HEK293 (cell line): ENCODE data around the gene PTBP1.

Experiments used
- GLI2 ChIP-seq: fragments of 450-650 bp; formaldehyde crosslinking; IDR thresholded peaks from 2 replicates; pipeline ENCODE4; 2017; ENCODE audit warnings: missing biosample characterization, missing genetic modification characterization, low read depth, borderline replicate concordance
- KLF1 ChIP-seq: fragments of 450-650 bp; formaldehyde crosslinking; IDR thresholded peaks from 2 replicates; pipeline ENCODE4 v1.5.1; 2016; ENCODE audit warnings: missing biosample characterization, missing genetic modification characterization
- KLF8 ChIP-seq: fragments of 450-650 bp; formaldehyde crosslinking; IDR thresholded peaks from 2 replicates; pipeline ENCODE4 v1.5.1; 2016; ENCODE audit warnings: missing biosample characterization, missing genetic modification characterization
- OSR2 ChIP-seq: fragments of 450-650 bp; formaldehyde crosslinking; IDR thresholded peaks from 2 replicates; pipeline ENCODE4 v1.5.1; 2016; ENCODE audit warnings: missing biosample characterization, missing genetic modification characterization
- SP2 ChIP-seq: fragments of 450-650 bp; formaldehyde crosslinking; IDR thresholded peaks from 2 replicates; pipeline ENCODE4 v1.5.1; 2016; ENCODE audit warnings: missing biosample characterization, missing genetic modification characterization
- SP7 ChIP-seq: fragments of 450-650 bp; formaldehyde crosslinking; IDR thresholded peaks from 2 replicates; pipeline ENCODE4 v1.5.1; 2016; ENCODE audit warnings: missing biosample characterization, missing genetic modification characterization
- ZBTB1 ChIP-seq: fragments of 450-650 bp; formaldehyde crosslinking; IDR thresholded peaks from 2 replicates; pipeline ENCODE4 v1.5.1; 2016; ENCODE audit warnings: missing biosample characterization, missing genetic modification characterization
- ZBTB8A ChIP-seq: fragments of 450-650 bp; formaldehyde crosslinking; IDR thresholded peaks from 2 replicates; pipeline ENCODE4 v1.5.1; 2016; ENCODE audit warnings: missing biosample characterization, missing genetic modification characterization
- ZNF140 ChIP-seq: fragments of 450-650 bp; formaldehyde crosslinking; IDR thresholded peaks from 2 replicates; pipeline ENCODE4 v1.5.1; 2016; ENCODE audit warnings: missing biosample characterization, missing genetic modification characterization
- ZNF169 ChIP-seq: fragments of 450-650 bp; formaldehyde crosslinking; IDR thresholded peaks from 2 replicates; pipeline ENCODE4 v1.5.1; 2016; ENCODE audit warnings: missing biosample characterization, missing genetic modification characterization
- ZNF19 ChIP-seq: fragments of 450-650 bp; formaldehyde crosslinking; IDR thresholded peaks from 2 replicates; pipeline ENCODE4; 2016; ENCODE audit warnings: missing biosample characterization, missing genetic modification characterization, low read depth
- ZNF2 ChIP-seq: fragments of 450-650 bp; formaldehyde crosslinking; IDR thresholded peaks from 2 replicates; pipeline ENCODE4 v1.5.1; 2016; ENCODE audit warnings: missing biosample characterization, missing genetic modification characterization
- ZNF274 ChIP-seq, 2 experiments: fragments of 200-500 bp in 1 of 2; fragments of 450-650 bp in 1 of 2; sonication (Bioruptor generic) in 1 of 2; formaldehyde crosslinking in 1 of 2; IDR thresholded peaks; 2 replicates each; pipeline versions ENCODE4 v1.5.1 to v1.6.1; 2014 to 2016; ENCODE audit warnings: borderline replicate concordance in 1 of 2, inconsistent platforms in 1 of 2, low read length in 1 of 2, missing biosample characterization in 1 of 2, missing genetic modification characterization in 1 of 2
- ZNF311 ChIP-seq: fragments of 450-650 bp; formaldehyde crosslinking; IDR thresholded peaks from 2 replicates; pipeline ENCODE4 v1.5.1; 2017; ENCODE audit warnings: missing biosample characterization, missing genetic modification characterization, borderline replicate concordance
- ZNF341 ChIP-seq: fragments of 450-650 bp; formaldehyde crosslinking; IDR thresholded peaks from 2 replicates; pipeline ENCODE4; 2016; ENCODE audit warnings: low read depth, missing biosample characterization, missing genetic modification characterization
- ZNF521 ChIP-seq: fragments of 450-650 bp; formaldehyde crosslinking; IDR thresholded peaks from 2 replicates; pipeline ENCODE4 v1.5.1; 2017; ENCODE audit warnings: missing biosample characterization, mild to moderate bottlenecking, missing genetic modification characterization
- ZNF596 ChIP-seq: fragments of 450-650 bp; IDR thresholded peaks from 2 replicates; pipeline ENCODE4 v1.5.0; 2018; ENCODE audit warnings: missing biosample characterization, mild to moderate bottlenecking, missing genetic modification characterization, moderate library complexity
- ZNF654 ChIP-seq: fragments of 450-650 bp; formaldehyde crosslinking; IDR thresholded peaks from 2 replicates; pipeline ENCODE4 v1.5.1; 2016; ENCODE audit warnings: low read depth, missing biosample characterization, missing genetic modification characterization
- ZNF664 ChIP-seq: fragments of 450-650 bp; formaldehyde crosslinking; IDR thresholded peaks from 2 replicates; pipeline ENCODE4 v1.5.1; 2016; ENCODE audit warnings: missing biosample characterization, missing genetic modification characterization
- ZNF670 ChIP-seq: fragments of 450-650 bp; formaldehyde crosslinking; IDR thresholded peaks from 2 replicates; pipeline ENCODE4 v1.5.1; 2016; ENCODE audit warnings: missing biosample characterization, missing genetic modification characterization, low read depth
- ZNF76 ChIP-seq: fragments of 450-650 bp; formaldehyde crosslinking; IDR thresholded peaks from 2 replicates; pipeline ENCODE4; 2016; ENCODE audit warnings: low read depth, missing biosample characterization, missing genetic modification characterization, borderline replicate concordance
- TF ChIP-seq, protein P1 (sequence below): fragments of 450-650 bp; formaldehyde crosslinking; IDR thresholded peaks from 2 replicates; pipeline ENCODE4 v1.5.1; 2016; ENCODE audit warnings: missing biosample characterization, missing genetic modification characterization
- TF ChIP-seq, protein P2 (sequence below): fragments of 450-650 bp; formaldehyde crosslinking; IDR thresholded peaks from 2 replicates; pipeline ENCODE4 v1.5.1; 2016; ENCODE audit warnings: missing biosample characterization, missing genetic modification characterization
- TF ChIP-seq, protein P3 (sequence below): fragments of 450-650 bp; formaldehyde crosslinking; IDR thresholded peaks from 2 replicates; pipeline ENCODE4 v1.5.1; 2016; ENCODE audit warnings: missing biosample characterization, missing genetic modification characterization
- TF ChIP-seq, protein P4 (sequence below): fragments of 450-650 bp; IDR thresholded peaks from 2 replicates; pipeline ENCODE4 v1.5.1; 2018; ENCODE audit warnings: missing biosample characterization, missing genetic modification characterization
- TF ChIP-seq, protein P5 (sequence below): fragments of 450-650 bp; formaldehyde crosslinking; IDR thresholded peaks from 2 replicates; pipeline ENCODE4 v1.5.1; 2016; ENCODE audit warnings: missing biosample characterization, missing genetic modification characterization
- TF ChIP-seq, protein P6 (sequence below): fragments of 450-650 bp; formaldehyde crosslinking; IDR thresholded peaks from 2 replicates; pipeline ENCODE4 v1.5.1; 2016; ENCODE audit warnings: missing biosample characterization, missing genetic modification characterization
- TF ChIP-seq, protein P7 (sequence below): fragments of 450-650 bp; formaldehyde crosslinking; IDR thresholded peaks from 2 replicates; pipeline ENCODE4 v1.5.1; 2016; ENCODE audit warnings: missing biosample characterization, missing genetic modification characterization

Gene PTBP1

DNA sequence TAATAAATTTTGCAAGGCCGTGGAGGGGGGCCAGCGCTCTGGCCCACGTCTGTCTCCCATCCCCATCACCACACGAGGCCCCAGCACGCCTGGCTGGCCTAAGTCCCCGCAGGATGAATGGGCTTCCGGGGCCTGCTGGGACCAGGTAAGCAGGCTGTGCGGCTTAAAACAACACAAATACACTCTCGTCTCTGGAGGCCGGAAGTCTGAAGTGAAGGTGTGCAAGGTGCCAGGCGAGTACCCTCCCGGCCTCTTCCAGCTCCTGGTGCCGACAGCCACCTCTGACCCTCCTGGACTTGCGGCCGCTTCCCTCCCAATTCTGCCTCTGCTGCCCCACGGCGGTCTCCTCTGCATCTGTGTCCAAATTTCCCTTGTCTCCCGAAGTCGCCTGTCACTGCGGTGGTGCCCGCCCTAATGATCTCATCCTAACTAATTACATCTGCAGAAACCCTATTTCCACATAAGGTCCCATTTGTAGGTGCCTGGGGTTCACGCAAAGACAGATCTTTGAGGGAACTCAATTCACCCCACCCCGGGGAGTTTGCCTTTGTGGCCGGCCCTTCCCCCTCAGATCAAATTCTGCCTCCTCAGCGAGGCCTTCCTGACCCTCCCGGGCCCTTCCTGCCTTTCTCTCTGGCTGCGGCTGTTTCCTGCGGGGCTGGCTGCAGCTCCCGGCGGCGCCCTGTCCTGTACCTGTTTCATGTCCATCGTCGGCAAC, 8.1 kb upstream of the PTBP1 start (continued):
- TF ChIP-seq ZBTB1 (tag by site-specific recombination) (no peak), ZNF670 (tag by site-specific recombination) (no peak), ZNF274 (IDR thresholded peaks at IDR 0.05; ENCODE audit: low read length) (no peak), ZNF274 (tag by site-specific recombination; IDR thresholded peaks at IDR 0.05; ENCODE audit: borderline replicate concordance) (no peak), ZNF654 (tag by site-specific recombination) (no peak), ZNF664 (no peak), ZNF2 (tag by site-specific recombination) (no peak), GLI2 (tag by site-specific recombination) (no peak), ZNF596 (tag by site-specific recombination) (no peak), ZNF311 (tag by site-specific recombination) (no peak), ZNF140 (tag by site-specific recombination) (no peak), ZNF169 (no peak), OSR2 (tag by site-specific recombination) (no peak), ZNF341 (tag by site-specific recombination) (no peak), ZNF19 (tag by site-specific recombination) (no peak), ZNF76 (tag by site-specific recombination) (peak; percentile 59), KLF1 (tag by site-specific recombination) (peak; percentile 64), SP7 (tag by site-specific recombination) (peak; percentile 76), KLF8 (peak; percentile 26; the same call in 1 of the 2 replicates), ZBTB8A (tag by site-specific recombination) (peak; percentile 51), ZNF521 (tag by site-specific recombination) (no peak), SP2 (tag by site-specific recombination) (peak; percentile 36)
- TF ChIP-seq, protein P1, sequence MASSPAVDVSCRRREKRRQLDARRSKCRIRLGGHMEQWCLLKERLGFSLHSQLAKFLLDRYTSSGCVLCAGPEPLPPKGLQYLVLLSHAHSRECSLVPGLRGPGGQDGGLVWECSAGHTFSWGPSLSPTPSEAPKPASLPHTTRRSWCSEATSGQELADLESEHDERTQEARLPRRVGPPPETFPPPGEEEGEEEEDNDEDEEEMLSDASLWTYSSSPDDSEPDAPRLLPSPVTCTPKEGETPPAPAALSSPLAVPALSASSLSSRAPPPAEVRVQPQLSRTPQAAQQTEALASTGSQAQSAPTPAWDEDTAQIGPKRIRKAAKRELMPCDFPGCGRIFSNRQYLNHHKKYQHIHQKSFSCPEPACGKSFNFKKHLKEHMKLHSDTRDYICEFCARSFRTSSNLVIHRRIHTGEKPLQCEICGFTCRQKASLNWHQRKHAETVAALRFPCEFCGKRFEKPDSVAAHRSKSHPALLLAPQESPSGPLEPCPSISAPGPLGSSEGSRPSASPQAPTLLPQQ (tag by site-specific recombination), result no peak; the same call in 1 of the 2 replicates
- TF ChIP-seq, protein P2, sequence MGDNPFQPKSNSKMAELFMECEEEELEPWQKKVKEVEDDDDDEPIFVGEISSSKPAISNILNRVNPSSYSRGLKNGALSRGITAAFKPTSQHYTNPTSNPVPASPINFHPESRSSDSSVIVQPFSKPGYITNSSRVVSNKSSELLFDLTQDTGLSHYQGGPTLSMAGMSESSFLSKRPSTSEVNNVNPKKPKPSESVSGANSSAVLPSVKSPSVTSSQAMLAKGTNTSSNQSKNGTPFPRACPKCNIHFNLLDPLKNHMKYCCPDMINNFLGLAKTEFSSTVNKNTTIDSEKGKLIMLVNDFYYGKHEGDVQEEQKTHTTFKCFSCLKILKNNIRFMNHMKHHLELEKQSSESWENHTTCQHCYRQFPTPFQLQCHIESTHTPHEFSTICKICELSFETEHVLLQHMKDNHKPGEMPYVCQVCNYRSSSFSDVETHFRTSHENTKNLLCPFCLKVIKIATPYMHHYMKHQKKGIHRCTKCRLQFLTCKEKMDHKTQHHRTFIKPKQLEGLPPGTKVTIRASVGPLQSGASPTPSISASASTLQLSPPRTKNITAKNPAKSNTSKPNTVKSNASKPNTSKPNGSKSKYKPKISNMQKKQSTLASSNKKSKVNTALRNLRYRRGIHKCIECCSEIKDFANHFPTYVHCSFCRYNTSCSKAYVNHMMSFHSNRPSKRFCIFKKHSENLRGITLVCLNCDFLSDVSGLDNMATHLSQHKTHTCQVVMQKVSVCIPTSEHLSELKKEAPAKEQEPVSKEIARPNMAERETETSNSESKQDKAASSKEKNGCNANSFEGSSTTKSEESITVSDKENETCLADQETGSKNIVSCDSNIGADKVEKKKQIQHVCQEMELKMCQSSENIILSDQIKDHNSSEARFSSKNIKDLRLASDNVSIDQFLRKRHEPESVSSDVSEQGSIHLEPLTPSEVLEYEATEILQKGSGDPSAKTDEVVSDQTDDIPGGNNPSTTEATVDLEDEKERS, result no peak
- TF ChIP-seq, protein P3, sequence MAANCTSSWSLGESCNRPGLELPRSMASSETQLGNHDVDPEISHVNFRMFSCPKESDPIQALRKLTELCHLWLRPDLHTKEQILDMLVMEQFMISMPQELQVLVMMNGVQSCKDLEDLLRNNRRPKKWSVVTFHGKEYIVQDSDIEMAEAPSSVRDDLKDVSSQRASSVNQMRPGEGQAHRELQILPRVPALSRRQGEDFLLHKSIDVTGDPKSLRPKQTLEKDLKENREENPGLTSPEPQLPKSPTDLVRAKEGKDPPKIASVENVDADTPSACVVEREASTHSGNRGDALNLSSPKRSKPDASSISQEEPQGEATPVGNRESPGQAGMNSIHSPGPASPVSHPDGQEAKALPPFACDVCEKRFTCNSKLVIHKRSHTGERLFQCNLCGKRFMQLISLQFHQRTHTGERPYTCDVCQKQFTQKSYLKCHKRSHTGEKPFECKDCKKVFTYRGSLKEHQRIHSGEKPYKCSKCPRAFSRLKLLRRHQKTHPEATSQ (tag by site-specific recombination), result no peak
- TF ChIP-seq, protein P4, sequence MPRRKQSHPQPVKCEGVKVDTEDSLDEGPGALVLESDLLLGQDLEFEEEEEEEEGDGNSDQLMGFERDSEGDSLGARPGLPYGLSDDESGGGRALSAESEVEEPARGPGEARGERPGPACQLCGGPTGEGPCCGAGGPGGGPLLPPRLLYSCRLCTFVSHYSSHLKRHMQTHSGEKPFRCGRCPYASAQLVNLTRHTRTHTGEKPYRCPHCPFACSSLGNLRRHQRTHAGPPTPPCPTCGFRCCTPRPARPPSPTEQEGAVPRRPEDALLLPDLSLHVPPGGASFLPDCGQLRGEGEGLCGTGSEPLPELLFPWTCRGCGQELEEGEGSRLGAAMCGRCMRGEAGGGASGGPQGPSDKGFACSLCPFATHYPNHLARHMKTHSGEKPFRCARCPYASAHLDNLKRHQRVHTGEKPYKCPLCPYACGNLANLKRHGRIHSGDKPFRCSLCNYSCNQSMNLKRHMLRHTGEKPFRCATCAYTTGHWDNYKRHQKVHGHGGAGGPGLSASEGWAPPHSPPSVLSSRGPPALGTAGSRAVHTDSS (tag by site-specific recombination), result no peak
- TF ChIP-seq, protein P5, sequence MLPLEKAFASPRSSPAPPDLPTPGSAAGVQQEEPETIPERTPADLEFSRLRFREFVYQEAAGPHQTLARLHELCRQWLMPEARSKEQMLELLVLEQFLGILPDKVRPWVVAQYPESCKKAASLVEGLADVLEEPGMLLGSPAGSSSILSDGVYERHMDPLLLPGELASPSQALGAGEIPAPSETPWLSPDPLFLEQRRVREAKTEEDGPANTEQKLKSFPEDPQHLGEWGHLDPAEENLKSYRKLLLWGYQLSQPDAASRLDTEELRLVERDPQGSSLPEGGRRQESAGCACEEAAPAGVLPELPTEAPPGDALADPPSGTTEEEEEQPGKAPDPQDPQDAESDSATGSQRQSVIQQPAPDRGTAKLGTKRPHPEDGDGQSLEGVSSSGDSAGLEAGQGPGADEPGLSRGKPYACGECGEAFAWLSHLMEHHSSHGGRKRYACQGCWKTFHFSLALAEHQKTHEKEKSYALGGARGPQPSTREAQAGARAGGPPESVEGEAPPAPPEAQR (tag by site-specific recombination), result no peak
- TF ChIP-seq, protein P6, sequence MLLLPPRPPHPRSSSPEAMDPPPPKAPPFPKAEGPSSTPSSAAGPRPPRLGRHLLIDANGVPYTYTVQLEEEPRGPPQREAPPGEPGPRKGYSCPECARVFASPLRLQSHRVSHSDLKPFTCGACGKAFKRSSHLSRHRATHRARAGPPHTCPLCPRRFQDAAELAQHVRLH (tag by site-specific recombination), result no peak
- TF ChIP-seq, protein P7, sequence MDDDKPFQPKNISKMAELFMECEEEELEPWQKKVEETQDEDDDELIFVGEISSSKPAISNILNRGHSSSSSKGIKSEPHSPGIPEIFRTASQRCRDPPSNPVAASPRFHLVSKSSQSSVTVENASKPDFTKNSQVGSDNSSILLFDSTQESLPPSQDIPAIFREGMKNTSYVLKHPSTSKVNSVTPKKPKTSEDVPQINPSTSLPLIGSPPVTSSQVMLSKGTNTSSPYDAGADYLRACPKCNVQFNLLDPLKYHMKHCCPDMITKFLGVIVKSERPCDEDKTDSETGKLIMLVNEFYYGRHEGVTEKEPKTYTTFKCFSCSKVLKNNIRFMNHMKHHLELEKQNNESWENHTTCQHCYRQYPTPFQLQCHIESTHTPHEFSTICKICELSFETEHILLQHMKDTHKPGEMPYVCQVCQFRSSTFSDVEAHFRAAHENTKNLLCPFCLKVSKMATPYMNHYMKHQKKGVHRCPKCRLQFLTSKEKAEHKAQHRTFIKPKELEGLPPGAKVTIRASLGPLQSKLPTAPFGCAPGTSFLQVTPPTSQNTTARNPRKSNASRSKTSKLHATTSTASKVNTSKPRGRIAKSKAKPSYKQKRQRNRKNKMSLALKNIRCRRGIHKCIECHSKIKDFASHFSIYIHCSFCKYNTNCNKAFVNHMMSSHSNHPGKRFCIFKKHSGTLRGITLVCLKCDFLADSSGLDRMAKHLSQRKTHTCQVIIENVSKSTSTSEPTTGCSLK, result no peak
